ENCODE results near the gene MRPS22. TPM values are rescaled to one million over a fixed set of nuclear protein-coding genes. Genes with fewer than 3 reads are reported as not detected.
"Not testable (repeated sequence)": the region's sequence is repeated elsewhere in the genome, so short reads cannot be mapped to it uniquely, and the experiment has no call there.

Gene MRPS22
- total and polyA plus RNA-seq, 2 of the 8 experiments (the other 6 are each of a cell fraction or from before 2014, with no cell fraction given): 28.3 to 45.8 TPM

GRCh38 chr3:139401155-139401554, 57.3 kb downstream of the MRPS22 start:
- CTCF ChIA-PET (ENCODE audit: partially characterized antibody); H3K79me1 ChIP-seq (ENCODE audit: low read depth, low read length): not testable (repeated sequence)

More at GRCh38 chr3:139401155-139401554, 57.3 kb downstream of the MRPS22 start:
- H3K23ac ChIP-seq (ENCODE audit: insufficient read length); H3K4ac ChIP-seq (replicated peaks; ENCODE audit: insufficient read length, low read depth, low read length); H3K27ac ChIP-seq (ENCODE audit: low read depth, low read length); H3K9ac ChIP-seq (replicated peaks in 1 of 4; ENCODE audit: extremely low read depth in 1 of 4, low read depth in 3 of 4, low read length in 3 of 4); H2BK12ac ChIP-seq (ENCODE audit: low read depth, low read length); H3K23me2 ChIP-seq (ENCODE audit: low read depth, low read length); H2BK120ac ChIP-seq (replicated peaks; ENCODE audit: low read depth, low read length); DNase-seq (ENCODE audit: low read depth in 1 of 2, low spot score in 2 of 2); H2BK15ac ChIP-seq (ENCODE audit: low read length); H3K4me2 ChIP-seq (ENCODE audit: insufficient read depth in 1 of 2, low read depth in 2 of 2, low read length in 2 of 2); H2AK5ac ChIP-seq (ENCODE audit: low read depth, low read length); H3K4me3 ChIP-seq (ENCODE audit: extremely low read depth in 1 of 4, insufficient read depth in 2 of 4, low read depth in 3 of 4, low read length in 4 of 4); H3K36me3 ChIP-seq (ENCODE audit: control insufficient read depth in 2 of 4, insufficient read depth in 4 of 4, low read length in 3 of 4); H2BK20ac ChIP-seq (ENCODE audit: low read length); H3K14ac ChIP-seq (ENCODE audit: insufficient read length); H4K20me1 ChIP-seq (replicated peaks in 1 of 2; ENCODE audit: control insufficient read depth in 1 of 2, insufficient read depth in 2 of 2, low read length in 2 of 2); H2AFZ ChIP-seq (ENCODE audit: low read length); H3K79me2 ChIP-seq (ENCODE audit: control insufficient read depth in 1 of 2, insufficient read depth in 2 of 2, low read length in 2 of 2); H3K56ac ChIP-seq (replicated peaks; ENCODE audit: insufficient read length, low read depth, low read length); H3K18ac ChIP-seq (ENCODE audit: extremely low read depth, low read length); H3K27me3 ChIP-seq (replicated peaks in 1 of 4; ENCODE audit: control insufficient read depth in 3 of 4, extremely low read depth in 1 of 4, insufficient read depth in 3 of 4, low read length in 3 of 4); H4K5ac ChIP-seq (ENCODE audit: insufficient read length, low read depth, low read length); H2BK5ac ChIP-seq (ENCODE audit: low read depth, low read length); H3K4me1 ChIP-seq (replicated peaks in 1 of 4; ENCODE audit: control insufficient read depth in 3 of 4, insufficient read depth in 4 of 4, low read length in 3 of 4); FAIRE-seq; H4K8ac ChIP-seq (ENCODE audit: extremely low read depth, insufficient read depth, low read length); H4K91ac ChIP-seq (replicated peaks; ENCODE audit: insufficient read length, low read length): not testable (repeated sequence)
- POLR2A ChIA-PET (ENCODE audit: partially characterized antibody): interaction anchor here (1.7 kb wide), 1 partner anchor 11 kb away, joined by 7 read pairs; no protein-coding TSS in a partner anchor
- WGBS, 2 experiments (ENCODE audit: extremely low coverage in 1 of 2, insufficient coverage in 1 of 2, insufficient read length in 1 of 2, insufficient replicate concordance in 2 of 2, low coverage in 1 of 2, low lambda C conversion rate in 2 of 2, missing lambda C conversion rate in 1 of 2): 91% methylated on average over 2 of the region's 2 CpGs; no CpG with 5 or more reads in 1 of the 2 experiments
- peaks cover 4 to 11% of the 10 kb centered on the region in 2 experiments; a peak in 3 of 4 replicates for H3K9me3 ChIP-seq (ENCODE audit: insufficient read depth in 2 of 2, low read depth in 1 of 2, low read length in 1 of 2)

Small RNA genes lying within 50 kb of the gene (small RNA-seq; reads per million reads assigned to genes)
- not detected for gene RF00026 (ENCODE audit: insufficient read depth)

Other genes starting within 250 kb of the MRPS22 start
- 111 and 119 TPM in 2 replicates for gene COPB2, start 45.6 kb downstream of the MRPS22 start, total RNA-seq (2021; fragmentation: NEBNext Ultra II Directional; extraction: Animal tissue kit (Norgen Biotek cat#: 25700))
- 25.2 and 40.3 TPM in 2 replicates for gene COPB2, start 45.6 kb downstream of the MRPS22 start, polyA plus RNA-seq (2011; rRNA removed)
- not detected in 2 replicates for gene RBP2, start 132.5 kb downstream of the MRPS22 start, total RNA-seq (2021; fragmentation: NEBNext Ultra II Directional; extraction: Animal tissue kit (Norgen Biotek cat#: 25700))
- gene RBP2, start 132.5 kb downstream of the MRPS22 start, polyA plus RNA-seq (2011; rRNA removed): not detected in 2 replicates
- 47.8 and 56.6 TPM in 2 replicates for gene RBP1, start 195.7 kb downstream of the MRPS22 start, total RNA-seq (2021; fragmentation: NEBNext Ultra II Directional; extraction: Animal tissue kit (Norgen Biotek cat#: 25700))
- gene RBP1, start 195.7 kb downstream of the MRPS22 start, polyA plus RNA-seq (2011; rRNA removed): 54.5 and 79.4 TPM in 2 replicates

Measured in H1 (cell line).